CD14-positive monocyte (primary cell): Measurements from ENCODE around the gene NELL1. TPM values are rescaled to one million over a fixed set of nuclear protein-coding genes. Genes with fewer than 3 reads are reported as not detected.

ENCODE experiments used
- DNase-seq, 3 donors: peaks; one replicate each; pipeline ENCODE4 v3.0.0-alpha.2; 2011 to 2022
- H2AFZ ChIP-seq: 2 replicates; pipeline ENCODE4 v1.6.0; 2012; ENCODE audit warnings: mild to moderate bottlenecking, low read depth, low read length, inconsistent platforms; ENCODE audit not compliant: insufficient read depth, poor library complexity, severe bottlenecking
- H3K27ac ChIP-seq, 2 donors: 1 replicate in 1 of 2; 2 replicates in 1 of 2; pipeline ENCODE4 v1.5.1; 2012 to 2013; ENCODE audit warnings: low read length in 2 of 2, control low read depth in 1 of 2, inconsistent platforms in 1 of 2, low read depth in 1 of 2, mild to moderate bottlenecking in 1 of 2
- H3K27me3 ChIP-seq, 2 donors: one replicate each; pipeline versions ENCODE4 v1.6.0 to v1.6.1; 2011 to 2013; ENCODE audit warnings: low read length in 2 of 2; ENCODE audit not compliant: control insufficient read depth in 2 of 2, insufficient read depth in 2 of 2
- H3K36me3 ChIP-seq, 2 donors: replicated peaks in 1 of 2; 1 replicate in 1 of 2; 2 replicates in 1 of 2; pipeline versions ENCODE4 v1.5.1 to v1.6.1; 2012 to 2013; ENCODE audit warnings: low read length in 2 of 2, control low read depth in 1 of 2, inconsistent platforms in 1 of 2, mild to moderate bottlenecking in 1 of 2; ENCODE audit not compliant: insufficient read depth in 2 of 2, control insufficient read depth in 1 of 2
- H3K4me1 ChIP-seq, 2 donors: 1 replicate in 1 of 2; 2 replicates in 1 of 2; pipeline versions ENCODE4 v1.5.1 to v1.6.1; 2012 to 2013; ENCODE audit warnings: low read length in 2 of 2, control low read depth in 1 of 2, inconsistent platforms in 1 of 2, mild to moderate bottlenecking in 1 of 2, moderate library complexity in 1 of 2; ENCODE audit not compliant: insufficient read depth in 2 of 2, control insufficient read depth in 1 of 2
- H3K4me2 ChIP-seq: replicated peaks from 2 replicates; pipeline ENCODE3; 2012; ENCODE audit warnings: low read length, moderate library complexity, mild to moderate bottlenecking; ENCODE audit not compliant: poor library complexity, severe bottlenecking; ENCODE audit errors: extremely low read depth
- H3K4me3 ChIP-seq, 3 experiments: fragments of 200-600 bp in 1 of 3; sonication (generic) in 1 of 3; replicated peaks in 1 of 3; 1 replicate in 2 of 3; 2 replicates in 1 of 3; pipeline ENCODE4 v1.5.1; 2011 to 2013; ENCODE audit warnings: low read length in 3 of 3, mild to moderate bottlenecking in 3 of 3, control low read depth in 2 of 3, low read depth in 2 of 3, inconsistent platforms in 1 of 3, moderate library complexity in 1 of 3
- H3K79me2 ChIP-seq: 2 replicates; pipeline ENCODE4 v1.6.0; 2012; ENCODE audit warnings: mild to moderate bottlenecking, control low read depth, inconsistent platforms, low read length, moderate library complexity; ENCODE audit not compliant: insufficient read depth
- H3K9ac ChIP-seq: 2 replicates; pipeline ENCODE4 v1.6.0; 2017; ENCODE audit warnings: low read length, mild to moderate bottlenecking; ENCODE audit not compliant: insufficient read depth, poor library complexity, severe bottlenecking
- H3K9me3 ChIP-seq, 2 donors: replicated peaks in 1 of 2; 1 replicate in 1 of 2; 2 replicates in 1 of 2; pipeline versions ENCODE4 v1.5.1 to v1.6.1; 2012 to 2013; ENCODE audit warnings: low read length in 2 of 2, control low read depth in 1 of 2; ENCODE audit not compliant: control insufficient read depth in 1 of 2, insufficient read depth in 1 of 2
- H4K20me1 ChIP-seq: 2 replicates; pipeline ENCODE4 v1.6.0; 2012; ENCODE audit warnings: mild to moderate bottlenecking, low read length, control low read depth, moderate library complexity; ENCODE audit not compliant: insufficient read depth
- H3K27ac Mint-ChIP-seq, 7 donors: one replicate each; pipeline ENCODE4 v1.8.0; 2020; ENCODE audit warnings: mild to moderate bottlenecking in 7 of 7, mixed read lengths in 7 of 7, moderate library complexity in 6 of 7, inconsistent platforms in 2 of 7
- H3K27me3 Mint-ChIP-seq, 3 donors: one replicate each; pipeline ENCODE4 v1.8.0; 2021 to 2022; ENCODE audit warnings: low read depth in 3 of 3, mild to moderate bottlenecking in 3 of 3, mixed read lengths in 3 of 3, moderate library complexity in 3 of 3, inconsistent platforms in 1 of 3
- H3K36me3 Mint-ChIP-seq, 2 donors: one replicate each; pipeline ENCODE4 v1.8.0; 2020; ENCODE audit warnings: mixed read lengths in 2 of 2, inconsistent platforms in 1 of 2, mild to moderate bottlenecking in 1 of 2
- H3K4me1 Mint-ChIP-seq: one replicate; pipeline ENCODE4 v1.8.0; 2020; ENCODE audit warnings: mild to moderate bottlenecking, mixed read lengths
- H3K4me3 Mint-ChIP-seq, 2 donors: one replicate each; pipeline ENCODE4 v1.8.0; 2020; ENCODE audit warnings: mild to moderate bottlenecking in 2 of 2, mixed read lengths in 2 of 2, moderate library complexity in 1 of 2
- H3K9me3 Mint-ChIP-seq, 7 donors: one replicate each; pipeline ENCODE4 v1.8.0; 2020 to 2022; ENCODE audit warnings: mixed read lengths in 7 of 7, mild to moderate bottlenecking in 6 of 7, moderate library complexity in 6 of 7, inconsistent platforms in 2 of 7
- WGBS: methylation state at CpG from one replicate; pipeline ENCODE4 v1.1.5; 2013; ENCODE audit warnings: missing lambda C conversion rate; ENCODE audit not compliant: insufficient coverage; 5-methylcytosine and 5-hydroxymethylcytosine counted together
- intact Hi-C, 2 donors: fragments of 100-400 bp; cut with micrococcal nuclease; formaldehyde crosslinking; loops; one replicate each; pipeline versions ENCODE4 v1.15.0 to v1.15.1; 2023
- polyA plus RNA-seq, 3 donors: library from polyadenylated mRNA; depleted of rRNA in 1 of 3; unstranded in 2 of 3; stranded (reverse) in 1 of 3; fragments of 300-500 nt in 2 of 3; fragments of >200 nt in 1 of 3; fragmentation: Illumina TruSeq in 2 of 3; gene quantifications; 1 replicate in 2 of 3; 2 replicates in 1 of 3; pipeline ENCODE4 v1.2.3, GENCODE V29; 2012 to 2021
- TF ChIP-seq, protein P1 (sequence below): fragments of 200-600 bp; IDR thresholded peaks from one replicate; pipeline ENCODE4 v1.8.0; 2022; ENCODE audit warnings: antibody characterized with exemption, mild to moderate bottlenecking

NELL1 gene
- polyA plus RNA-seq, 3 donors: not detected

DNA sequence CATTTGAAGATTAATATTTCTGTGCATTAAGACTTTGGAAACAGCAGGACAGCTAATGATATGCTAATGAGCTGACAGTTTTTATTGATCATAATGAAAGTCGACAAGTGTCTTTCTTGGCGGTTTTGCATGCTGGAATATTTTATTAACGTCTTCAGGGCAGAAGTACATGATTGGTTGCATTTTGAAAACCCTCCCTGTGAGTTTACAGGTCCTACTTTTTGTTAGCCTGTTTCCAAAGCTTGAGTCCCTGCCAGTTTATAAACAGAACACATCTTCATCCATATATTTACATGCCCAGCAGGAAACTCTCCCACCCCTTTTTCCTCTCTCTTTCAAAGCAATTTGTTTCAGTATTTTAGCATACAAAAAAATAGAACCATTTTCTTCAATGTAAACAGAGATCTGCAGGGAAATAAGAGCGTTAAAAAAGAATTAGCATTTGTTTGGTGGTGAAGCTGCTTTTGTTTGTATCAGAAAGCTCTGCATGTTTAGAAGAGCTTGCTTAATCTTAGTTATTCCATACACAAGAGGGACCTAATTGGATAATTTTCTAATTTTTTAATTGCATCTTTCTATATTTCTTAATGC lies 243.6 kb downstream of the NELL1 start:
- no peak overlapping the region for H3K4me3 Mint-ChIP-seq
- WGBS: no CpG with 5 or more reads among the region's 4 CpGs

DNA sequence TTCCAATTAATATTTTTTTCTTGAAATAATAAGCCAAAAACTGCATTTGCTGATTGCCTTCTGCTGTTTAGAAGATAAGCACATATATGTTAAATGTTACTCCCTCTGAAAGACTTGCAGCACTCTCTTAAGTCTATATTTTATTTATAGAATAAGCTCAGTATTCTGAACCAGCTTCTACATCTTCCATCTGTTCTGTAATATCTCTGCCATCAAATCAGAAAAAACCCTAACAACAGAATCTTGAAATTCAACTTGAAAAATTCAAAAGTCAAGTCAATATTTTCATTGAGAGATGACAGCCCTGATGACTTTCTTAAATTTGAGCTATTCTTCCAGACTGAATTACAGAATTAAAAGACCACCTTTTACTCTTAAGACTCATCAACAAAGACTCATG lies 247.9 kb downstream of the NELL1 start:
- H3K9ac ChIP-seq: no peak overlapping the region

More for the DNA sequence above, 243.6 kb downstream of the NELL1 start:
- Histone ChIP-seq H3K36me3 (no peaks in the 10 kb centered on the region), H3K27me3 (no peaks in the 10 kb centered on the region), H3K4me1 (no peaks in the 10 kb centered on the region), H3K79me2 (no peaks in the 10 kb centered on the region), H3K9ac (no peak overlapping the region), H3K27ac (no peak overlapping the region), H4K20me1 (no peaks in the 10 kb centered on the region), H3K4me3 (no peak overlapping the region), H2AFZ (no peak overlapping the region), H3K9me3 (peaks cover 0 to 3% of the 10 kb centered on the region in 2 donors), H3K4me2 (no peak overlapping the region)
- H3K27ac Mint-ChIP-seq: no peak overlapping the region
- DNase-seq: no peak
- H3K4me1 Mint-ChIP-seq: no peaks in the 10 kb centered on the region
- intact Hi-C loops: no loop called here
- H3K36me3 Mint-ChIP-seq: no peaks in the 10 kb centered on the region
- TF ChIP-seq, protein P1, sequence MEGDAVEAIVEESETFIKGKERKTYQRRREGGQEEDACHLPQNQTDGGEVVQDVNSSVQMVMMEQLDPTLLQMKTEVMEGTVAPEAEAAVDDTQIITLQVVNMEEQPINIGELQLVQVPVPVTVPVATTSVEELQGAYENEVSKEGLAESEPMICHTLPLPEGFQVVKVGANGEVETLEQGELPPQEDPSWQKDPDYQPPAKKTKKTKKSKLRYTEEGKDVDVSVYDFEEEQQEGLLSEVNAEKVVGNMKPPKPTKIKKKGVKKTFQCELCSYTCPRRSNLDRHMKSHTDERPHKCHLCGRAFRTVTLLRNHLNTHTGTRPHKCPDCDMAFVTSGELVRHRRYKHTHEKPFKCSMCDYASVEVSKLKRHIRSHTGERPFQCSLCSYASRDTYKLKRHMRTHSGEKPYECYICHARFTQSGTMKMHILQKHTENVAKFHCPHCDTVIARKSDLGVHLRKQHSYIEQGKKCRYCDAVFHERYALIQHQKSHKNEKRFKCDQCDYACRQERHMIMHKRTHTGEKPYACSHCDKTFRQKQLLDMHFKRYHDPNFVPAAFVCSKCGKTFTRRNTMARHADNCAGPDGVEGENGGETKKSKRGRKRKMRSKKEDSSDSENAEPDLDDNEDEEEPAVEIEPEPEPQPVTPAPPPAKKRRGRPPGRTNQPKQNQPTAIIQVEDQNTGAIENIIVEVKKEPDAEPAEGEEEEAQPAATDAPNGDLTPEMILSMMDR: no peak
- H3K9me3 Mint-ChIP-seq: no peaks in the 10 kb centered on the region
- no peaks in the 10 kb centered on the region for H3K27me3 Mint-ChIP-seq

More for the DNA sequence above, 247.9 kb downstream of the NELL1 start:
- H3K4me2 ChIP-seq: no peak overlapping the region
- Mint-ChIP-seq H3K27me3 (no peaks in the 10 kb centered on the region), H3K4me1 (no peaks in the 10 kb centered on the region), H3K36me3 (no peaks in the 10 kb centered on the region), H3K27ac (no peak overlapping the region), H3K4me3 (no peak overlapping the region), H3K9me3 (no peaks in the 10 kb centered on the region)
- intact Hi-C loops: no loop called here
- no peaks in the 10 kb centered on the region for H3K27me3 ChIP-seq
- no peaks in the 10 kb centered on the region for H3K4me1 ChIP-seq
- H2AFZ ChIP-seq: no peak overlapping the region
- H3K36me3 ChIP-seq: no peaks in the 10 kb centered on the region
- no peak overlapping the region for H3K27ac ChIP-seq
- H3K9me3 ChIP-seq: no peaks in the 10 kb centered on the region
- H4K20me1 ChIP-seq: no peaks in the 10 kb centered on the region
- TF ChIP-seq, protein P1: no peak
- no peak overlapping the region for H3K4me3 ChIP-seq
- H3K79me2 ChIP-seq: no peaks in the 10 kb centered on the region
- DNase-seq: no peak
